ENCODE results near the gene PRPF38A.

PRPF38A gene

DNA sequence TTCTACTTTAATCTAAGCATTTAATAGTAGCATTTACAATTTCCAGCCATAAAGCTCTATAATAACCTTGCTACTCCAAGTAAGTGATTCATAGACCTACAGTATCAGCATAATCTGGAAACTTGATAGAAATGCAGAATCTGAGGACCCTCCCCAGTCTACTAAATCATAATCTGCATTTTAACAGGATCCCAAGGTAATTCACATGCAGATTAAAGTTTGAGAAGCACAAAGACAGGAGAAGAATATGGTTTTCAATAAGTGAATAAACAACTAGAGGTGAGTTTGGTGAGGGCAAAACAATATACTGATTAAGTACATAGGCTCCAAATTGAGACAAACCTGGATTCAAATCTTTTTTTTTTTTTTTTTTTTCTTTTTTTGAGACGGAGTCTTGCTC is 57.4 kb downstream of the PRPF38A start:
- Mint-ChIP-seq H3K4me3 (no peak overlapping the region), H3K4me1 (ENCODE audit: low read depth) (peaks cover 3% of the 10 kb centered on the region), H3K27ac (no peak overlapping the region), H3K27me3 (ENCODE audit: low read depth) (no peaks in the 10 kb centered on the region), H3K9me3 (no peaks in the 10 kb centered on the region), H3K36me3 (ENCODE audit: low read depth) (peaks cover 12% of the 10 kb centered on the region)

GRCh38 chr1:52463891-52464290 is 59.5 kb downstream of the PRPF38A start:
- Mint-ChIP-seq H3K27me3 (ENCODE audit: low read depth) (no peaks in the 10 kb centered on the region), H3K4me3 (no peak overlapping the region), H3K27ac (no peak overlapping the region), H3K36me3 (ENCODE audit: low read depth) (peaks cover 11% of the 10 kb centered on the region), H3K9me3 (no peaks in the 10 kb centered on the region), H3K4me1 (ENCODE audit: low read depth) (no peaks in the 10 kb centered on the region)

- Mint-ChIP-seq H3K4me1 (ENCODE audit: low read depth) (no peaks in the 10 kb centered on the region), H3K4me3 (no peak overlapping the region), H3K9me3 (no peaks in the 10 kb centered on the region), H3K27me3 (ENCODE audit: low read depth) (no peaks in the 10 kb centered on the region), H3K27ac (no peak overlapping the region), H3K36me3 (ENCODE audit: low read depth) (peaks cover 21% of the 10 kb centered on the region)
Observed at GRCh38 chr1:52469108-52469507, 64.7 kb downstream of the PRPF38A start.

Measured in T-helper 1 cell treated with Interleukin-12 subunit alpha and Interleukin-12 subunit beta and Interleukin-4 antibody, amounts not matched to agents 30 μg/mL and 1 μg/mL, for 36 hours (primary cell).